ENCODE data around the gene ANO6. TPM values are rescaled to one million over a fixed set of nuclear protein-coding genes. Genes with fewer than 3 reads are reported as not detected.

Gene ANO6
- total RNA-seq, 4 donors from 2014 or later = 139 to 167 (median 155) TPM

GRCh38 chr12:45458238-45458637 lies 242.3 kb downstream of the ANO6 start:
- TF ChIP-seq CTCF (IDR thresholded peaks at IDR 0.05; ENCODE audit: low read depth) = no peak

GRCh38 chr12:45458854-45459807 lies 243.2 kb downstream of the ANO6 start:
- TF ChIP-seq CTCF (IDR thresholded peaks at IDR 0.05; ENCODE audit: low read depth) = no peak

- no peak for TF ChIP-seq CTCF (IDR thresholded peaks at IDR 0.05; ENCODE audit: low read depth)
Observed at GRCh38 chr12:45462506-45462905, 246.6 kb downstream of the ANO6 start.

- no peak for TF ChIP-seq CTCF (IDR thresholded peaks at IDR 0.05; ENCODE audit: low read depth)
Observed at GRCh38 chr12:45464699-45465098, 248.8 kb downstream of the ANO6 start.

GRCh38 chr12:45468751-45469615 lies 253.1 kb downstream of the ANO6 start:
- no peak for TF ChIP-seq CTCF (IDR thresholded peaks at IDR 0.05; ENCODE audit: low read depth)

GRCh38 chr12:45469902-45470301 lies 254.0 kb downstream of the ANO6 start:
- TF ChIP-seq CTCF (IDR thresholded peaks at IDR 0.05; ENCODE audit: low read depth) = no peak

GRCh38 chr12:45473636-45474035 lies 257.7 kb downstream of the ANO6 start:
- no peak for TF ChIP-seq CTCF (IDR thresholded peaks at IDR 0.05; ENCODE audit: low read depth)

Measured in subcutaneous adipose tissue (tissue), 4 donors.